Thyroid gland (tissue), 4 donors: ENCODE data around the gene PLXNC1. TPM values are rescaled to one million over a fixed set of nuclear protein-coding genes. Genes with fewer than 3 reads are reported as not detected.

Source experiments
- DNase-seq, 2 donors: peaks; one replicate each; pipeline ENCODE4 v3.0.0-alpha.2; 2019
- H3K27ac ChIP-seq, 3 donors: fragments of 200-600 bp; sonication (generic); 1 replicate in 2 of 3; 2 replicates in 1 of 3; pipeline ENCODE4 v1.5.1; 2016 to 2019; ENCODE audit warnings: mild to moderate bottlenecking in 1 of 3, moderate library complexity in 1 of 3
- H3K27me3 ChIP-seq: fragments of 200-600 bp; sonication (generic); one replicate; pipeline ENCODE4 v1.5.1; 2019
- H3K36me3 ChIP-seq, 2 donors: fragments of 200-600 bp; sonication (generic); one replicate each; pipeline ENCODE4 v1.5.1; 2016 to 2019
- H3K4me1 ChIP-seq, 2 donors: fragments of 200-600 bp; sonication (generic); one replicate each; pipeline ENCODE4 v1.5.1; 2017 to 2019
- H3K4me3 ChIP-seq, 3 donors: fragments of 200-600 bp; sonication (generic); replicated peaks in 1 of 3; 1 replicate in 2 of 3; 2 replicates in 1 of 3; pipeline ENCODE4 v1.5.1; 2016; ENCODE audit warnings: mild to moderate bottlenecking in 1 of 3
- H3K9me3 ChIP-seq: fragments of 200-600 bp; sonication (generic); one replicate; pipeline ENCODE4 v1.5.1; 2017
- POLR2A ChIP-seq, 2 donors: fragments of 450-650 bp; IDR thresholded peaks; one replicate each; pipeline ENCODE4 v1.6.1; 2017; ENCODE audit warnings: antibody characterized with exemption in 2 of 2, mild to moderate bottlenecking in 2 of 2, moderate library complexity in 1 of 2
- WGBS, 2 donors: methylation state at CpG; one replicate each; pipeline ENCODE4 v1.1.5; 2017; 5-methylcytosine and 5-hydroxymethylcytosine counted together
- intact Hi-C: fragments of 100-400 bp; cut with DNase I; formaldehyde crosslinking; loops from one replicate; pipeline ENCODE4 v1.15.1; 2023
- total RNA-seq, 4 donors: library from RNA; depleted of rRNA; stranded (reverse); fragments of >200 nt; gene quantifications; one replicate each; pipeline ENCODE4 v1.2.3, GENCODE V29; 2016
- TF ChIP-seq, protein P1 (sequence below), 6 experiments: fragments of 200-600 bp in 3 of 6; fragments of 450-650 bp in 3 of 6; sonication (generic) in 3 of 6; IDR thresholded peaks; one replicate each; pipeline ENCODE4 v1.5.1; 2016 to 2019; ENCODE audit warnings: antibody characterized with exemption in 6 of 6, mild to moderate bottlenecking in 2 of 6, inconsistent platforms in 1 of 6, moderate library complexity in 1 of 6

PLXNC1 gene
- total RNA-seq, 4 donors from 2014 or later: 4.5 to 7.2 (median 5.1) TPM

GRCh38 chr12:94173660-94174265, 25.4 kb downstream of the PLXNC1 start:
- Histone ChIP-seq H3K36me3 (no peaks in the 10 kb centered on the region), H3K27ac (no peak overlapping the region), H3K4me1 (no peaks in the 10 kb centered on the region), H3K9me3 (no peaks in the 10 kb centered on the region), H3K4me3 (no peak overlapping the region), H3K27me3 (no peaks in the 10 kb centered on the region)
- intact Hi-C loops: no loop called here
- TF ChIP-seq, protein P1, sequence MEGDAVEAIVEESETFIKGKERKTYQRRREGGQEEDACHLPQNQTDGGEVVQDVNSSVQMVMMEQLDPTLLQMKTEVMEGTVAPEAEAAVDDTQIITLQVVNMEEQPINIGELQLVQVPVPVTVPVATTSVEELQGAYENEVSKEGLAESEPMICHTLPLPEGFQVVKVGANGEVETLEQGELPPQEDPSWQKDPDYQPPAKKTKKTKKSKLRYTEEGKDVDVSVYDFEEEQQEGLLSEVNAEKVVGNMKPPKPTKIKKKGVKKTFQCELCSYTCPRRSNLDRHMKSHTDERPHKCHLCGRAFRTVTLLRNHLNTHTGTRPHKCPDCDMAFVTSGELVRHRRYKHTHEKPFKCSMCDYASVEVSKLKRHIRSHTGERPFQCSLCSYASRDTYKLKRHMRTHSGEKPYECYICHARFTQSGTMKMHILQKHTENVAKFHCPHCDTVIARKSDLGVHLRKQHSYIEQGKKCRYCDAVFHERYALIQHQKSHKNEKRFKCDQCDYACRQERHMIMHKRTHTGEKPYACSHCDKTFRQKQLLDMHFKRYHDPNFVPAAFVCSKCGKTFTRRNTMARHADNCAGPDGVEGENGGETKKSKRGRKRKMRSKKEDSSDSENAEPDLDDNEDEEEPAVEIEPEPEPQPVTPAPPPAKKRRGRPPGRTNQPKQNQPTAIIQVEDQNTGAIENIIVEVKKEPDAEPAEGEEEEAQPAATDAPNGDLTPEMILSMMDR (IDR thresholded peaks at IDR 0.05): no peak
- TF ChIP-seq POLR2A (IDR thresholded peaks at IDR 0.05): no peak
- no peak for DNase-seq
- 89 to 92% methylated on average over 7 of the region's 7 CpGs for WGBS, 2 donors

DNA sequence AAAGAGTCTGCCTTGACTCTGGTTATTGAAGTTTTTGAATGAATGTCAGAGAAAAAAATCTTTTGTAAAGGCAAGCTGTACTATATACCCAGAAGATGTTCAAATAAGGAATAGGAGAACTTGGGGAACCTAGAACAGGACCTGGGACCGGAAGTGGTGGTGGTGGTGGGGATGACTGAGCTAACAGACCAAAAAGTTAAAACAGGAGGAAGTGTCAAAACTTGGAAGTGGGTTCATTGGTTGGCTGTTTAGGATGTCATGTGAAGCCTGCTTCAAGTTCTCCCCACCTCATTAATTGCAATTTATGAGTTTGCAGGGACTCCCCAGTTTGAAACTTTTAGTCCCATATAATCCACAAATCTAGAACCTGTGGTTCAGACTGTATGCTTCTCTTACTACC, 26.2 kb downstream of the PLXNC1 start:
- no peaks in the 10 kb centered on the region for H3K9me3 ChIP-seq
- H3K4me3 ChIP-seq: no peak overlapping the region
- intact Hi-C loops: no loop called here
- H3K27ac ChIP-seq: no peak overlapping the region
- DNase-seq: peak in 1 of 2 donors; percentile 8
- TF ChIP-seq, protein P1 (IDR thresholded peaks at IDR 0.05): no peak
- TF ChIP-seq POLR2A (IDR thresholded peaks at IDR 0.05): no peak
- no peaks in the 10 kb centered on the region for H3K4me1 ChIP-seq
- no peaks in the 10 kb centered on the region for H3K27me3 ChIP-seq
- 69 to 86% methylated on average over 1 of the region's 1 CpG for WGBS, 2 donors
- no peaks in the 10 kb centered on the region for H3K36me3 ChIP-seq

- Histone ChIP-seq H3K27ac (no peak overlapping the region), H3K9me3 (no peaks in the 10 kb centered on the region), H3K4me3 (no peak overlapping the region), H3K4me1 (no peaks in the 10 kb centered on the region), H3K27me3 (no peaks in the 10 kb centered on the region), H3K36me3 (no peaks in the 10 kb centered on the region)
- DNase-seq: no peak
- TF ChIP-seq, protein P1 (IDR thresholded peaks at IDR 0.05): no peak
- no peak for TF ChIP-seq POLR2A (IDR thresholded peaks at IDR 0.05)
- WGBS, 2 donors: 71 to 74% methylated on average over 10 of the region's 10 CpGs
- intact Hi-C loops: no loop called here
Observed at GRCh38 chr12:94175763-94176668, 27.6 kb downstream of the PLXNC1 start.

DNA sequence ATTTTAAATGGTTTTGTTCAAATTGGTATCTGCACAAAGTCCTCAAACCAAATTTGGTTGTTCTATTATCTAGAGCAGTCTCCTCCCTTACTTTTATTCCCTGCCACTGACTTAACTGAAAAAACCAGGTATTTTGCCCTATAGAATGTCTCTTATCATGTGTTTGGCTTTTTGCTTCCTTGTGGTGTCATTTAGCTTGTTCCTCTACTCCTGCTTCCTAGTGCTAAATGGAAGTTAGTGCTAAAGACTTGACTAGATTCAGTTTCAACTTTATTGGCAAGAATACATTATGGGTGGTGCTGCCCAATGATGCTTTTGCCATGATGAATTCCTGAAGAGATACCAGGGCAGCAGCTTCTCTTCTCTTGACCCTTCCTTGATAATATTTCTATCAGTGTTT, 29.7 kb downstream of the PLXNC1 start:
- intact Hi-C loops: no loop called here
- Histone ChIP-seq H3K9me3 (no peaks in the 10 kb centered on the region), H3K4me3 (no peak overlapping the region), H3K36me3 (no peaks in the 10 kb centered on the region), H3K27me3 (no peaks in the 10 kb centered on the region), H3K27ac (no peak overlapping the region), H3K4me1 (no peaks in the 10 kb centered on the region)
- TF ChIP-seq, protein P1 (IDR thresholded peaks at IDR 0.05): no peak
- no peak for TF ChIP-seq POLR2A (IDR thresholded peaks at IDR 0.05)
- DNase-seq: no peak

GRCh38 chr12:94178882-94179281, 30.5 kb downstream of the PLXNC1 start:
- H3K27me3 ChIP-seq: no peaks in the 10 kb centered on the region
- H3K4me3 ChIP-seq: no peak overlapping the region
- 90 to 92% methylated on average over 3 of the region's 3 CpGs for WGBS, 2 donors
- H3K4me1 ChIP-seq: no peaks in the 10 kb centered on the region
- no peaks in the 10 kb centered on the region for H3K36me3 ChIP-seq
- TF ChIP-seq, protein P1 (IDR thresholded peaks at IDR 0.05): no peak
- TF ChIP-seq POLR2A (IDR thresholded peaks at IDR 0.05): no peak
- H3K9me3 ChIP-seq: no peaks in the 10 kb centered on the region
- intact Hi-C loops: no loop called here
- no peak overlapping the region for H3K27ac ChIP-seq
- no peak for DNase-seq
